Measurements from ENCODE around the gene GJD3.

DNA sequence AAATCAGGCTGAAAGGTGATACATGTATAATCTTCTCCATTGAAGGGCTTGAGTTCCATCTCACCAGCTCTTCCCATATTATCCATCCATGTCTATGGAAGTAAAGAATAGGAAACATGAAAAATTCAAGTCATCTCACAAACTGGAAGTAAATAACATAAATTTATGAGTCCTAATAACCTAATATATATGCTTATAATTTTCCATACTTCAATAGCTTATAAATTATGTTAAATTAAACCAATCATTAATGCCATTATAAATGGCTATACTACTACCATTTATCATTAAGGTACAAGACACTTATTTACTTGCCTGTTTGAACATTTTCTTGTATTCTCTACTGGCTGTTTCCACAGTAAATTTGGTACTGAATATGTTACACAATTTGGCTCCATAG is 48.3 kb upstream of the GJD3 start:
- TF ChIP-seq, protein P1, sequence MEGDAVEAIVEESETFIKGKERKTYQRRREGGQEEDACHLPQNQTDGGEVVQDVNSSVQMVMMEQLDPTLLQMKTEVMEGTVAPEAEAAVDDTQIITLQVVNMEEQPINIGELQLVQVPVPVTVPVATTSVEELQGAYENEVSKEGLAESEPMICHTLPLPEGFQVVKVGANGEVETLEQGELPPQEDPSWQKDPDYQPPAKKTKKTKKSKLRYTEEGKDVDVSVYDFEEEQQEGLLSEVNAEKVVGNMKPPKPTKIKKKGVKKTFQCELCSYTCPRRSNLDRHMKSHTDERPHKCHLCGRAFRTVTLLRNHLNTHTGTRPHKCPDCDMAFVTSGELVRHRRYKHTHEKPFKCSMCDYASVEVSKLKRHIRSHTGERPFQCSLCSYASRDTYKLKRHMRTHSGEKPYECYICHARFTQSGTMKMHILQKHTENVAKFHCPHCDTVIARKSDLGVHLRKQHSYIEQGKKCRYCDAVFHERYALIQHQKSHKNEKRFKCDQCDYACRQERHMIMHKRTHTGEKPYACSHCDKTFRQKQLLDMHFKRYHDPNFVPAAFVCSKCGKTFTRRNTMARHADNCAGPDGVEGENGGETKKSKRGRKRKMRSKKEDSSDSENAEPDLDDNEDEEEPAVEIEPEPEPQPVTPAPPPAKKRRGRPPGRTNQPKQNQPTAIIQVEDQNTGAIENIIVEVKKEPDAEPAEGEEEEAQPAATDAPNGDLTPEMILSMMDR (IDR thresholded peaks at IDR 0.05) = no peak
- TF ChIP-seq EZH2 (IDR thresholded peaks at IDR 0.05; ENCODE audit: borderline replicate concordance, insufficient read depth, low read depth, low read length, poor library complexity, severe bottlenecking) = no peak

Measured in B cell (primary cell).